HUDEP-2 (cell line): ENCODE data around the gene CCDC97.

Source experiments
- DNase-seq, 76 experiments: peaks; one replicate each; lab custom pipeline; 2025; ENCODE audit not compliant: unreplicated experiment in 76 of 76; lab: John Stamatoyannopoulos, UW

Gene CCDC97

GRCh38 chr19:41318696-41319499 is 8.9 kb downstream of the CCDC97 start:
- no peak for DNase-seq

GRCh38 chr19:41319500-41320184 is 9.7 kb downstream of the CCDC97 start:
- DNase-seq = no peak

GRCh38 chr19:41320185-41320518 is 10.2 kb downstream of the CCDC97 start:
- DNase-seq = no peak

GRCh38 chr19:41320568-41320967 is 10.6 kb downstream of the CCDC97 start:
- DNase-seq = no peak

- DNase-seq = no peak
Observed at GRCh38 chr19:41321204-41321599, 11.2 kb downstream of the CCDC97 start.

- peak in 12 of 76 experiments; percentile 12 to 61 (median 26) for DNase-seq
Observed at GRCh38 chr19:41321600-41322270, 11.8 kb downstream of the CCDC97 start.

- DNase-seq = no peak
Observed at GRCh38 chr19:41322451-41322850, 12.5 kb downstream of the CCDC97 start.

GRCh38 chr19:41323023-41323422 is 13.1 kb downstream of the CCDC97 start:
- peak in 2 of 76 experiments; percentile 55 to 62 for DNase-seq

- peak in 67 of 76 experiments; percentile 24 to 90 (median 64) for DNase-seq
Observed at GRCh38 chr19:41323430-41324125, 13.6 kb downstream of the CCDC97 start.

- peak in 6 of 76 experiments; percentile 17 to 49 (median 38) for DNase-seq
Observed at GRCh38 chr19:41324231-41324702, 14.3 kb downstream of the CCDC97 start.

GRCh38 chr19:41324921-41325639 is 15.1 kb downstream of the CCDC97 start:
- peak in 8 of 76 experiments; percentile 16 to 50 (median 22) for DNase-seq

GRCh38 chr19:41325640-41325946 is 15.6 kb downstream of the CCDC97 start:
- no peak for DNase-seq

GRCh38 chr19:41325947-41326706 is 16.2 kb downstream of the CCDC97 start:
- peak in 1 of 76 experiments; percentile 12 for DNase-seq

GRCh38 chr19:41327076-41327575 is 17.2 kb downstream of the CCDC97 start:
- DNase-seq = peak in 1 of 76 experiments; percentile 39

- DNase-seq = peak in 66 of 76 experiments; percentile 35 to 89 (median 73)
Observed at GRCh38 chr19:41327576-41328156, 17.7 kb downstream of the CCDC97 start.

GRCh38 chr19:41328157-41328841 is 18.3 kb downstream of the CCDC97 start:
- DNase-seq = no peak

GRCh38 chr19:41328842-41329225 is 18.9 kb downstream of the CCDC97 start:
- no peak for DNase-seq

GRCh38 chr19:41330481-41330880 is 20.5 kb downstream of the CCDC97 start:
- no peak for DNase-seq
